Measurements from ENCODE around the gene IGLON5.

Gene IGLON5

GRCh38 chr19:51339687-51340656 lies 28.5 kb downstream of the IGLON5 start:
- peak; percentile 86 for DNase-seq

- DNase-seq: no peak
These were observed 29.6 kb downstream of the IGLON5 start for GRCh38 chr19:51341066-51341465.

GRCh38 chr19:51341976-51342580 lies 30.6 kb downstream of the IGLON5 start, which contains the start of gene VSIG10L:
TSS of gene VSIG10L (minus strand) at chr19:51342139. CDS start at chr19:51342124, 15 bp downstream.
- no peak for DNase-seq

- no peak for DNase-seq
These were observed 31.5 kb downstream of the IGLON5 start for GRCh38 chr19:51342631-51343569.

- DNase-seq: no peak
These were observed 33.7 kb downstream of the IGLON5 start for GRCh38 chr19:51345076-51345620.

- no peak for DNase-seq
These were observed 35.3 kb downstream of the IGLON5 start for GRCh38 chr19:51346742-51347141.

GRCh38 chr19:51347209-51347928 lies 35.9 kb downstream of the IGLON5 start:
- DNase-seq: no peak

GRCh38 chr19:51351266-51351990 lies 40.0 kb downstream of the IGLON5 start:
- DNase-seq: no peak

- DNase-seq: no peak
These were observed 41.4 kb downstream of the IGLON5 start for GRCh38 chr19:51352783-51353360.

- no peak for DNase-seq
These were observed 42.8 kb downstream of the IGLON5 start for GRCh38 chr19:51354103-51354741.

- DNase-seq: no peak
These were observed 43.3 kb downstream of the IGLON5 start for GRCh38 chr19:51354742-51355148.

GRCh38 chr19:51356159-51356801 lies 44.8 kb downstream of the IGLON5 start:
- DNase-seq: no peak

GRCh38 chr19:51357952-51358351 lies 46.5 kb downstream of the IGLON5 start:
- DNase-seq: no peak

- DNase-seq: no peak
These were observed 47.9 kb downstream of the IGLON5 start for GRCh38 chr19:51359294-51359693.

- DNase-seq: no peak
These were observed 49.8 kb downstream of the IGLON5 start for GRCh38 chr19:51361239-51361638.

GRCh38 chr19:51364200-51365106 lies 53.0 kb downstream of the IGLON5 start:
- DNase-seq: no peak

GRCh38 chr19:51365211-51365964 lies 53.9 kb downstream of the IGLON5 start:
- no peak for DNase-seq

GRCh38 chr19:51365965-51366388 lies 54.5 kb downstream of the IGLON5 start, which contains the start of gene ETFB:
TSS of gene ETFB (minus strand) at chr19:51366388. CDS start at chr19:51366326, 62 bp downstream.
- no peak for DNase-seq

Measured in activated CD8-positive, alpha-beta memory T cell treated with anti-CD3 and anti-CD28 coated beads, Interleukin-2, amount 50 U/mL, for 4 hours (primary cell).